Spinal cord (tissue), 10 donors: ENCODE results near the gene VDAC2. TPM values are rescaled to one million over a fixed set of nuclear protein-coding genes. Genes with fewer than 3 reads are reported as not detected.

ENCODE experiments used
- DNase-seq, 6 donors: peaks; one replicate each; pipeline versions ENCODE4 v3.0.0 to v3.0.0-alpha.2; 2013 to 2015; ENCODE audit warnings: low spot score in 6 of 6, low read depth in 4 of 6
- H3K27ac ChIP-seq: one replicate; pipeline ENCODE4 v1.5.1; 2013; ENCODE audit warnings: low read depth, low read length, control low read depth
- H3K27me3 ChIP-seq: one replicate; pipeline ENCODE4 v1.6.1; 2013; ENCODE audit warnings: low read length; ENCODE audit not compliant: control insufficient read depth, insufficient read depth
- H3K36me3 ChIP-seq: one replicate; pipeline ENCODE4 v1.6.1; 2013; ENCODE audit warnings: low read length; ENCODE audit not compliant: control insufficient read depth, insufficient read depth
- H3K4me1 ChIP-seq: one replicate; pipeline ENCODE4 v1.6.1; 2013; ENCODE audit warnings: low read length; ENCODE audit not compliant: control insufficient read depth, insufficient read depth
- H3K4me3 ChIP-seq: one replicate; pipeline ENCODE4 v1.5.1; 2013; ENCODE audit warnings: low read depth, low read length, control low read depth
- H3K9me3 ChIP-seq: one replicate; pipeline ENCODE4 v1.6.1; 2013; ENCODE audit warnings: low read length; ENCODE audit not compliant: control insufficient read depth, insufficient read depth
- WGBS: methylation state at CpG from one replicate; pipeline ENCODE4 v1.1.5; 2013; ENCODE audit warnings: missing lambda C conversion rate; ENCODE audit not compliant: insufficient coverage; 5-methylcytosine and 5-hydroxymethylcytosine counted together
- polyA plus RNA-seq, 2 donors: library from polyadenylated mRNA; unstranded; fragments of 120-200 nt; gene quantifications; one replicate each; pipeline ENCODE4 v1.2.1, GENCODE V29; 2013; ENCODE audit not compliant: insufficient read length in 2 of 2
- total RNA-seq, 2 donors: library from RNA; depleted of rRNA in 1 of 2; stranded (reverse); fragments of 120-200 nt in 1 of 2; fragments of >200 nt in 1 of 2; gene quantifications; one replicate each; pipeline versions ENCODE4 v1.2.3 to v1.2.4, GENCODE V29; 2013 to 2014
- donor health status: healthy.

Gene VDAC2
- total and polyA plus RNA-seq, 4 donors, result 119 to 229 (median 181) TPM

DNA sequence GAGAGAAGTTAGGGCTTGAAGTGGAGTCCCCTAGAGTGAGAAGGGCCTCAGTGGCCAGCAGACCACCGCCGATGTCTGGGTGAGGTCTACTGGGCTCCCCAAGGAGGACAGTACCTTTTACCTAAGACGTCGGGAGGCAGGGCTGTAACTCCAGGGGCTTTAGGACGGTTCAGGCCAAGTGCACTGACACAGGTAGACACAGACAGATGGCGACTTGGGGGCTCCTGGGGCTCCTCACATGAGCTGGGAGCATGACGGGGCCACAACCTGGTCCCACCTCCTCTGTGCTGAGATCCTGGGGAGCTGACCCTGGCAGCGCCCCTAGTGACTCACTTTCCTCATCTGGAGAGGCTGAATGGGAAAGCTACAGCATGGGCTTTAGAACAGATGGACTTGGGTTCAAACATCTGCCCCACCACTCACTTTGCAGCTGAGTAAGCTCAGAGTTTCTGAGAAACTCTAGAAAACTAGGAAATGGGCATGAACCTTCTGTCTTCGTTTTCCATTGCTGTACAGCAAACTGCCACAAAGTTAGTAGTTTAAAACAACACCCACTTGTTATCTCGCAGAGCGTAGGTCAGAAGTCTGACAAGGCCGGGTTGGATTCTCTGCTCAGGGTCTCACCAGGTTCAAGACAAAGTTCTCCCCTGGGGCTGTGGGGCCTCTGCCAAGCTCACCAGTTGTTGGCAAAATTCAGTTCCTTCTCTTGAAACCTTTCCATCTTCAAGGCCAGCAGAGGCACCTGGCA is 29.9 kb downstream of the VDAC2 start:
- Histone ChIP-seq H3K4me3 (no peak overlapping the region), H3K27me3 (no peaks in the 10 kb centered on the region), H3K4me1 (peaks cover 16% of the 10 kb centered on the region), H3K36me3 (no peaks in the 10 kb centered on the region), H3K27ac (no peak overlapping the region), H3K9me3 (no peaks in the 10 kb centered on the region)
- WGBS, result 89% methylated on average over 11 of the region's 12 CpGs
- DNase-seq, result no peak

- no peaks in the 10 kb centered on the region for H3K27me3 ChIP-seq
- no peaks in the 10 kb centered on the region for H3K36me3 ChIP-seq
- no peak overlapping the region for H3K27ac ChIP-seq
- H3K4me1 ChIP-seq, result peaks cover 14% of the 10 kb centered on the region
- no peak for DNase-seq
- H3K9me3 ChIP-seq, result no peaks in the 10 kb centered on the region
- WGBS, result 94% methylated on average over 10 of the region's 10 CpGs
- H3K4me3 ChIP-seq, result no peak overlapping the region
These were observed 32.8 kb downstream of the VDAC2 start for GRCh38 chr10:75243426-75243825.

- Histone ChIP-seq H3K4me3 (no peak overlapping the region), H3K9me3 (no peaks in the 10 kb centered on the region)
- 77% methylated on average over 8 of the region's 8 CpGs for WGBS
These were observed 34.1 kb downstream of the VDAC2 start for GRCh38 chr10:75244487-75245353.

DNA sequence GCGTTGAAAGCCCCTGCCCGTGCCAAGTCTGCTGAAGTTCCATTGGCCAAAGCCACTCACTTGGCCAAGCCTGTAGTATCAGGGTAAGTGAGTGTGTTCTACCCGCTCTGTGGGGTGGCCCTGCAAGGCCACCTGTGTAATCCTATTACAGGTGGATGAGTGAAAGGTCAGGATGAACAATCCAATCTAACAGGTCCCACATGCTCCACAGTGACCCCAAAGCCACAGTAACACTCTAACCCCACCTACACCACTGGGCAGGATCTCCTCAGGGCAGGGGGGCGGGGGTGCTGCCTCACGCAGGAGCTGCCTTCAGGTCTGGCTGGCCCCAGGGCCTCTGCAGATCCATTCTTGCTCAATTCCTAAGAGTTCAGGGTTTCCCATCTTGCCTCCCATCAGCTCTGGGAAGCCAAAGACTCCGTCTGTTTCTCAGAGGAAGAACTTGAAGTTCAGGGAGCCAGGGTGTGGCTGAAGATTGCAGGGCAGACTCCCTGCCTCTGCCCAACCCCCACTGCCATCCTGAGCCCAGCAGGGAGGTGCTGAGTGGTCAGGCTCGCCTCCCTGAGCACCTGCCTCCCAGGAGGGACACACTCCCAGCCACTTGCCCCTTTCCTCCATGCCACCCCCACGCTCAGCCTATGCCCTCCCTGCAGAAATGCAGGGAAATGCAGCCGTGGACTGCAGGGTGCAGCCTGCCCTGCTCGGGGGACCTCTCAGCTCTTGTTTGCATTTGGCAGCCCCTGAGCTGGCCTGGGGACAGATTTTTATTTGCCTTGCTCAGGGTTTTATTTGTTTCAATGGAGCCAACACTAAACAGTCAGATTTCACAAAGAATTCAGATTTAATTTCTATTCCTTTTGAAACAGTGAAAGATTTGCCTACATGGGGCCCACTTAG is 35.0 kb downstream of the VDAC2 start:
- no peaks in the 10 kb centered on the region for H3K9me3 ChIP-seq
- peaks cover 8% of the 10 kb centered on the region for H3K4me1 ChIP-seq
- H3K36me3 ChIP-seq, result no peaks in the 10 kb centered on the region
- H3K27me3 ChIP-seq, result no peaks in the 10 kb centered on the region
- H3K27ac ChIP-seq, result no peak overlapping the region
- DNase-seq, result no peak
- WGBS, result 73% methylated on average over 9 of the region's 10 CpGs
- H3K4me3 ChIP-seq, result no peak overlapping the region

More at GRCh38 chr10:75244487-75245353, 34.1 kb downstream of the VDAC2 start:
- Histone ChIP-seq H3K27ac (no peak overlapping the region), H3K27me3 (no peaks in the 10 kb centered on the region), H3K4me1 (peaks cover 8% of the 10 kb centered on the region), H3K36me3 (no peaks in the 10 kb centered on the region)
- no peak for DNase-seq

- Histone ChIP-seq H3K36me3 (no peaks in the 10 kb centered on the region), H3K4me3 (no peak overlapping the region), H3K27ac (no peak overlapping the region), H3K4me1 (peaks cover 8% of the 10 kb centered on the region), H3K27me3 (no peaks in the 10 kb centered on the region), H3K9me3 (no peaks in the 10 kb centered on the region)
- WGBS, result no CpG with 5 or more reads among the region's 6 CpGs
- DNase-seq, result no peak
These were observed 35.9 kb downstream of the VDAC2 start for GRCh38 chr10:75246506-75246905.

DNA sequence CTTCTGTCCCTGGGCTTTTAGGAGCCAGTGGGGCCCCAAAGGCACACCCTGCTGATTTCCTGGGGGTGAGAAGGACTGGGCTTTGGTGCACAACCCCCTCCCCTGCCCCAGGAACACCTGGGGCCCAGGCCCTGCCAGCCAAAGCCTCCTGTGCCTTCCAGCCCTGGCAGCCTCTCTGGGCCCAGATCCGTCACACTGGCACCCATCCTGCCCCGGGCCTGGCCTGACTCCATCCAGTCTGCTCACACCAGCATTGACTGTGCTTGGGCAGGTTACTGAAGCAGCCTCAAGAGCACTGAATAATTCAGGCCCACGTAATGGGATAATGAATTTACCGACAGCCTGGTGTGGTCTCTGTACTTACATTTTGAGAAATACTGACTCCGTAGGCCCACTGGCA is 37.2 kb downstream of the VDAC2 start:
- DNase-seq, result peak in 2 of 6 donors; percentile 20 to 68
- WGBS, result 69% methylated on average over 5 of the region's 5 CpGs

GRCh38 chr10:75250934-75251333 is 40.3 kb downstream of the VDAC2 start:
- H3K4me3 ChIP-seq, result no peak overlapping the region
- no peak overlapping the region for H3K27ac ChIP-seq
- no CpG with 5 or more reads among the region's 3 CpGs for WGBS
- H3K36me3 ChIP-seq, result no peaks in the 10 kb centered on the region
- DNase-seq, result no peak
- peaks cover 3% of the 10 kb centered on the region for H3K4me1 ChIP-seq
- no peaks in the 10 kb centered on the region for H3K9me3 ChIP-seq
- H3K27me3 ChIP-seq, result no peaks in the 10 kb centered on the region

More for the DNA sequence above, 37.2 kb downstream of the VDAC2 start:
- H3K9me3 ChIP-seq, result no peaks in the 10 kb centered on the region
- H3K27me3 ChIP-seq, result no peaks in the 10 kb centered on the region
- H3K36me3 ChIP-seq, result no peaks in the 10 kb centered on the region
- peaks cover 8% of the 10 kb centered on the region for H3K4me1 ChIP-seq
- no peak overlapping the region for H3K27ac ChIP-seq
- no peak overlapping the region for H3K4me3 ChIP-seq

DNA sequence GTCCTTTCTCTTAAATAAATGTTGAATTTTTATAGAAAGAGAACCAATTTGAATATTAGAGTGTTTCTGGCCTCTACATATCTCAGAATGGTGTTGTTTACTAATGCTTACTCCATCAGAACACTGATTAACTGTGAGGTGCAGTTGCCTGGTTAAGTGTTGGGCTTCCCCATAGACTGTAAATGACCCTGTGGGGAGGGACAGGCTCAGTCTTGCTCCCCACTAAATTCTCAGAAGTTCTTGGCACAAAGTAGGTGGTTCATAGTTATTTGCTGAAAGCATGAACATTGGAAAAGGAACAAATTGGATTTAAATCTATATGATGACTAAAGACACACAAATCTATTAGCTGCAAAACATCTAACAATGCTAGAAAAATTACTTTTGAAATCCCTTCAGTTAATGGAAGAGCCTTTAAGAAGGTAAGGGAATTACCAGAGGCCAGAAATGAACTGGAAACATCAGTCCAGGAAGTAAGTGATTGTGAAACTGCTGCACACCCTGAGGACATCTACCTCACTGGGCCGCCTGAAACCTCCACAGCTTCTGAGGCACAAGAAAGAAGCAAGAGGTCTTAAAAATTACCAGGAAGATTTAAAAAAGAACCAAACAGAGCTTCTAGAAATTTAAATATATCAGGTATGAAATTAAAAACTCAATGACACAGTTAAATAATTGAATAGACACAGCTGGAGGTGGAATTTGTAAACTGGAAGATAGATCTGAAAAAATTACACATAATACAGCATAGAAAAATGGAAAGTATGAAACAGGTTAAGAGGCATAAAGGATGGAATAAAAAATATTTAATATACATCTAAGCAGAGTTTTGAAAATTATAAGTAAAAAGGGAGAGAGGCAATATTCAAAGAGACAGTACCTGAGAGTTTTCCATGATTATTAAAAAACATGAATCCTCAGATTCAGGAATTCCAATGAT is 43.0 kb downstream of the VDAC2 start:
- H3K27me3 ChIP-seq, result no peaks in the 10 kb centered on the region
- no peaks in the 10 kb centered on the region for H3K36me3 ChIP-seq
- DNase-seq, result no peak
- no peak overlapping the region for H3K4me3 ChIP-seq
- H3K27ac ChIP-seq, result no peak overlapping the region
- no peaks in the 10 kb centered on the region for H3K9me3 ChIP-seq
- no peaks in the 10 kb centered on the region for H3K4me1 ChIP-seq
- WGBS, result no CpG with 5 or more reads among the region's 1 CpG
